ENCODE data around the gene SART1.
"Not testable (repeated sequence)": the region's sequence is repeated elsewhere in the genome, so short reads cannot be mapped to it uniquely, and the experiment has no call there.

SART1 gene

GRCh38 chr11:65988791-65989592 is 27.5 kb downstream of the SART1 start:
- peak; percentile 78 for DNase-seq (ENCODE audit: low read depth)

DNA sequence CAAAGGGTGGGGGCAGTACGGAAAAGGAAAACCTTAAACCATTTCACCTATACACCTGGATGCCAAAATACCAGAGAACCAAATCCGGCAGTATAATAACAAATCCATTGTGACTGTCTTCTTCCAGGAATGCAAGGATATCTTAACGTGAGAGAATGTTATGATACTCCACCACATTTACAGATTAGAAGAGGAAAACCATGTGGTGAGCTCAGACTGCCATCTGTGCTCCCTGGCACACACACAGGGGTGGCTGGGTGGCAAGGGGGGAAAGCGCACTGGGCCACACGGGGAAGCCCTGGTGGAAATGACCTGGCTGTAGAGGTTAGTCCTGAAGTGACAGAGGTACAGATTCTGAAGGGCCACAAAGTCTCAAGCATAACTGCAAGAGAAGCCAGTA is 30.5 kb downstream of the SART1 start:
- no peak for DNase-seq (ENCODE audit: low read depth)

DNA sequence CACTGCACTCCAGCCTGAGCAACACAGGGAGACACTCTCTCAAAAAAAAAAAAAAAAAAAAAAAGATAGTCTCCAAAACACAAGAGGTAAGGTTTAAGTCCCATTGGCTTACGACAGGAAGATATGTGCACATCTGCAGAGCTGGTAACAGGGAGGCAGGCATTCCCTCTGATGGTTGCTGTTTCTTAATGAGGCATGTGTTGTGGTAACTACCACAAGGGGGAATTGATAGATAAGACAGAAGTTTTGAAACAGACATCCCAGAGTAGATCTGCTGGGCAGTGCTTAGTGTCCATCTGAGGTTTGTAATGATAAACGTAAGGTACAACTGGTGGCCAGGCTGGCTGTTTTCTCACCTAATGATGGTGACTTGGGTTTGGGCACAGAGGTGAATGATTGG is 35.8 kb downstream of the SART1 start:
- no peak for DNase-seq (ENCODE audit: low read depth)

- DNase-seq (ENCODE audit: low read depth), result peak; percentile 93
These were observed 40.6 kb downstream of the SART1 start, which contains the start of the genes BANF1 and EIF1AD for GRCh38 chr11:66001942-66002647. Gene BANF1, plus strand, starts transcription at chr11:66002503. Its CDS starts 748 bp downstream, at chr11:66003251. Gene EIF1AD, minus strand, starts transcription at chr11:66002157. Its CDS starts 1,768 bp downstream, at chr11:66000389.

DNA sequence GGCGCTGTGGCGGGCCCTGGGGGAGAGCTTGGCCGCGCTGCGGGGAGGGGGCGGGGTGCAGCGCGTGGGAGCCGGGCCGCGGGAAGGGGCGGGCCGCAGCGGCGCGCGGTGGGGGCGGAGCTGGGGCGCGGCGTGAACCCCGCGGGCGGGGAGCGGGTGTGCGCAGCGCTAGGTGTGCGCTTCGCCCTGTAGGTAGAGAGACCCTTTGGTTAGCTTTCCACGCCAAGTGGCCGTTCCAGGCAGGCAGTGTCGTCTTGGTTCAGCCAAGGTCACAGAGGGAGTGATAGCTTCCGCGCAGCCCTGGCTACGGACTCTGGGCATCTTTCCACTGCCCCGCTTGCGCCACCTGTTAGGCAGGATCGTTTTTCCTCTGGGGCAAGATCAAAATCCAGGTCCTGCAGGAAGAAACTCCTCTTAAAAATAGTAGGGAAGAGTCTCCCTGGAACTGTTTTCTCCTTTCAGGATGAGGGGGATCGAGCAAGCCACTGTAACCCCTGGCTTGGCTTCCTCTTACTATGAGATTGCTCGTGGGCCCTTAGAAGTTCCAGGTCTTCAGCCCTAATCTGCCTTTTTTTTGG is 41.2 kb downstream of the SART1 start:
- DNase-seq (ENCODE audit: low read depth), result no peak

GRCh38 chr11:66003291-66003690 is 41.8 kb downstream of the SART1 start:
- no peak for DNase-seq (ENCODE audit: low read depth)

DNA sequence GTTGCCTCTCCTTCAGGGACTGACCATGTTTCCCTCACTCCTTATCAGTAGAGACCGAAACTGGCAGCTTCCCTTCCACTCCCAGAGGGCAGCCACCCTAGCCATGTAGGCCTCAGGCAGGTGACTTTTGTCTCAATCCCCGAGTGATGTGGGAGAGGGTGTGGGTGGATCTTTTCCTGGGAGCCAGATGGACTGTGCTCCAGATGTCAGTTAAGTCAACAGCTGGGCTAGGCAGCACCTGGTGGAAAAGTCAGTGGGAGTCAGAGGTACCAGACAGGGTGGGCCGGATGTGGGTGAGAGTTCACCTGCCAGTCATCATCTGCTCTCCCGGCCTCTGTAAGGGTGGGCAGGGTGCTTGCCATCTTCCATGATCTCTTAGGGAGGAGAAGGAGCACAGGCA is 42.7 kb downstream of the SART1 start:
- no peak for DNase-seq (ENCODE audit: low read depth)

DNA sequence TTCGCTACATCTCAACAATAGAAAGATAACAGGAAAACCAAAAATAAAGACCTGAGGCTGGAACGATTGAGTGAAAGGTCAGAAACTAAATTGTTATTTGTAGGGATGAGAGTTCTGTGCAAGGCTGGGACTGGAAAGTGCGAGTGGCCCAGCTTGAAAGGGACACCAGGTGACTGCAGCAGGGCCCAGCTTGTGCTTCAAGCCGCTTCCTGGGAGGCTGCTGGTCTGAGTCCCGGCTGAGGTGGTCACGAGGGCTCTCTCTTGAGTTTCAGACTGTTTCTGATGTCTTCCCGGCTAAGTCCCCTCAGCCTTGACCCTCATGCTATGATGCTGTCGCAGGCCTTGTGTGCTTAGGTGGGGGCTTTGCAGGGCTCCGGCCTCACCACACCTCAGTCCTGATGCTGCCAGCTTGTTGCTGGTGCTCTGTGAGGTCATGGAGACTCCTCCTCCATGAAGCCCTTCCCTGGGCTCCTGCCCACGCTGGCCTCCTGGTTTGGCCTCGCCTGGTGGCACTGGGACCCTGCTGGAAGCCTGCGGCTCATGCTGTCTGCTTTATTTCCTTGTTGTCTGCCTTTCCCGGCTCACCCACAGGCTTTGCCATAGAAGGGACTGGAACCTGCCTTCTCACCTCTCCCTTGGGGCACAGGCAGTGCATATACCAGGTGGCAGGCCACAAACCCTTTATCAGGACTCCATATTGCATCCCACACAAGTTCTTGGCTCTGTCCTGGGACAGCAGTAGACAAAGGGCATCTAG is 44.8 kb downstream of the SART1 start:
- DNase-seq (ENCODE audit: low read depth), result no peak

GRCh38 chr11:66006891-66007176 is 45.3 kb downstream of the SART1 start:
- no peak for DNase-seq (ENCODE audit: low read depth)

GRCh38 chr11:66007201-66007634 is 45.7 kb downstream of the SART1 start:
- DNase-seq (ENCODE audit: low read depth), result no peak

GRCh38 chr11:66008095-66008467 is 46.5 kb downstream of the SART1 start:
- no peak for DNase-seq (ENCODE audit: low read depth)

DNA sequence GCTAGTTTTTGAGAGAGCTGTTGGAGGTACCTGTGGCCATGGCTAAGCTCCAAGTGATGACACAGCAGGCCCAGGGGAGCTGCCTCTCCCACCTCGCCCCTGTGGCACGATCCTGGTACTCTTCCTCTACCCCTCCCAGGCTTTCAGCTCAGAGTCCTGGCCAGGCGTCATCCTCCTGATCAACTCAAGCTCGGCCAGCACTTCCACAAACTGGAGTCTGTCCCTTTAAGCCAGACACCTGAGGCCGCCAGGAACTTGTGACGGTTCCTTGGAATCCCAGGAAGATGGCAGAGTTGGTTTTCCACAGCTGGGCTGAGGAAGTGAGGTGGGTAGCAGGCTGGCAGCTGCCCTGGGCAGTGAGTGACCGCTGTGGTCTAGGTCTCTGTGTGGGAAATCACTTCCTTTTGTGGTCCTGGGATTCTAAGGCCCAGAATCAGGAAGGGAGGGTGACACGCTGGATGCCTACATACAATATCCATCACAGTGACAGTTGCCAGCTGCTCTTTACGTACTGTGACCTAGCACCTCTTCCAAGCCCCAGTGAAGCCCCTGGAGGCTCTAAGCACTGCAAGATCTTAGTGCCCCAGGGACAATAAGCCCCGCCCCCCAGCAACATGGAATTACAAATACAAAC is 47.1 kb downstream of the SART1 start:
- no peak for DNase-seq (ENCODE audit: low read depth)

- DNase-seq (ENCODE audit: low read depth), result not testable (repeated sequence)
These were observed 48.5 kb downstream of the SART1 start for GRCh38 chr11:66010036-66010435.

- no peak for DNase-seq (ENCODE audit: low read depth)
These were observed 49.8 kb downstream of the SART1 start for GRCh38 chr11:66011239-66011784.

DNA sequence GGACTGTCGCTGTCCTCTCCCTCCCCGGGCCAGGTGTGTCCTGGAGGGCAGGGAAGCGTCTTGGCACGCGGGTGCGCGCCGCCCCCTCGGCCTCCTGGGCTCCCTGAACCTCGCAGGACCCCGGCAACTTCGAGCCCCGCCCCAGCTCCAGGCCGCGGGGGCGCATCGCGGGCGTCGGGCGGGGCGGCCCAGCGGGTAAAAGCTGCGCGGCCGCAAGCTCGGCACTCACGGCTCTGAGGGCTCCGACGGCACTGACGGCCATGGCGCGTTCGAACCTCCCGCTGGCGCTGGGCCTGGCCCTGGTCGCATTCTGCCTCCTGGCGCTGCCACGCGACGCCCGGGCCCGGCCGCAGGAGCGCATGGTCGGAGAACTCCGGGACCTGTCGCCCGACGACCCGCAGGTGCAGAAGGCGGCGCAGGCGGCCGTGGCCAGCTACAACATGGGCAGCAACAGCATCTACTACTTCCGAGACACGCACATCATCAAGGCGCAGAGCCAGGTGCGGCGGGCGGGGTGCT is 50.3 kb downstream of the SART1 start, which contains the start of gene CST6:
Gene CST6 (plus strand): TSS at position 224 of the 519 bp plus-strand sequence. CDS start 37 bp downstream, at position 261.
- no peak for DNase-seq (ENCODE audit: low read depth)

GRCh38 chr11:66012371-66012945 is 50.9 kb downstream of the SART1 start:
- DNase-seq (ENCODE audit: low read depth), result no peak

- DNase-seq (ENCODE audit: low read depth), result no peak
These were observed 51.6 kb downstream of the SART1 start for GRCh38 chr11:66012946-66013761.

- DNase-seq (ENCODE audit: low read depth), result no peak
These were observed 52.2 kb downstream of the SART1 start for GRCh38 chr11:66013762-66014100.

DNA sequence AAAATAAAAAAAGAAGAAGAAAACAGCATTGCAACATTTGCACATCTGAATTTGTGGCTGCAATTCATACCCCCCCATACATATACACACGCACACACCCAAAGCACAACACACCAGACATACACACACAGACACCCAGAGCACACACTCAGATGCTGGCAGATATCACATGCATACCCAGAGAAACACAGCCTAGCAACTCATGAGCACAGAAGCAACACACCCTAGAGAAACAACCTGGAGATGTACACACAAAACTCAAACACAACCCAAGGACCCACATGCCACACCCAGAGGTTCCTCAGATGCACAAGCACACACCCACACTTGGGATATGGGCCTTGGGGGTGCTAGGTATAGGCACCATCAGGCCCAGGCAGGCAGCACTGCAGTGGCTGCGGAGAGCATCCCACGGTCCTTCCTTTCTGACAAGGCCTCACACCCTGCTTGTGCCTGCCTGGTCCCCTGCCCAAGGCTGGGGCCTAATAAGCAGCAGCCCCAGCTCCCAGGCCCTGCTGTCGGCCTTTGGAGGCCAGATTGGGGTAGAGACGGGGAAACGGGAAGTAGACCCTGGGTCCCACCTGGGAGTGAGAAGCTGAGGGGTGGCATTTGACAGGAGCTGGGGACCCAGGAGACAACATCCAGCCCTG is 53.4 kb downstream of the SART1 start:
- no peak for DNase-seq (ENCODE audit: low read depth)

DNA sequence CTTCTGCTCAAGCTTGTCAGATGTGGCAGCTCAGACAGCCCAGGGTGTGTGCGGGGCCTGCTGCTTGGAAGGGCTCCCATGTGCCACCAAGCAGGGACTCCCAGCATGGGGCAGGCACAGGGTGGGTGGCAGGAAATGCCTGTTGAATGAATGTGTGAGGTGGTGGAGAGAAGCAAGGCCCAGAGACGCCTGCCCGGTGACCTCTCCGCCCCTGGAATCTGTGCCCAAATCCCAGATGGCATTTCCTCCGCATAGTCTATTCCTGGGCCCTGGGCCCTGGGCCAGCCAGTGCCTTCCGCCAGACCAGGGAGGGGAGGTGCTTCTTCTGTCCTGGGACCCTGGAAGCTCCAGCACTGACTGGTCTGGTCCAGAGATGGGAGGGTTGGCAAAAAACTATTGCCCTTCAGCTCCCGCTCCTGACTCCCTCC is 53.9 kb downstream of the SART1 start:
- peak; percentile 33 for DNase-seq (ENCODE audit: low read depth)
